GM18951 (cell line): ENCODE data around the gene THEM4.
"Not testable (repeated sequence)": the region's sequence is repeated elsewhere in the genome, so short reads cannot be mapped to it uniquely, and the experiment has no call there.

Source experiments
- POLR2A ChIP-seq: IDR thresholded peaks from 4 replicates; pipeline ENCODE4 v1.6.1; 2011; ENCODE audit warnings: mild to moderate bottlenecking; ENCODE audit not compliant: insufficient read length, insufficient read depth; ENCODE audit errors: extremely low read depth
- in situ Hi-C: fragments of 300-500 bp; cut with MboI; formaldehyde crosslinking; loops from one replicate; pipeline ENCODE4 v1.12.0; 2022; ENCODE audit warnings: low sequenced_read_pairs, mixed read lengths, inconsistent platforms; ENCODE audit not compliant: unreplicated experiment

THEM4 gene

GRCh38 chr1:151875419-151876097 lies 33.8 kb downstream of the THEM4 start:
- no peak for TF ChIP-seq POLR2A
- in situ Hi-C loops: no loop called here

DNA sequence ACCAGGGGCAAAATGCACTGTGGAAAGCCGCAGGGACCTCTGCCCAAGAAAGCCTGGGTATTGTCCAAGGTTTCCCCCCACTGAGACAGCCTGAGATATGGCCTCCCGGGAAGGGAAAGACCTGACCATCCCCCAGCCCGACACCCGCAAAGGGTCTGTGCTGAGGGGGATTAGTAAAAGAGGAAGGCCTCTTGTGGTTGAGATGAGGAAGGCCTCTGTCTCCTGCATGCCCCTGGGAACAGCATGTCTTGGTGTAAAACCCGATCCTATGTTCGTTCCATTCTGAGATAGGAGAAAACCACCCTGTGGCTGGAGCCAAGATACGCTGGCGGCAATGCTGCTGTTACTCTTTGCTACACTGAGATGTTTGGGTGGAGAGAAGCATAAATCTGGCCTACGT lies 36.5 kb downstream of the THEM4 start:
- in situ Hi-C loops: not testable (repeated sequence)

DNA sequence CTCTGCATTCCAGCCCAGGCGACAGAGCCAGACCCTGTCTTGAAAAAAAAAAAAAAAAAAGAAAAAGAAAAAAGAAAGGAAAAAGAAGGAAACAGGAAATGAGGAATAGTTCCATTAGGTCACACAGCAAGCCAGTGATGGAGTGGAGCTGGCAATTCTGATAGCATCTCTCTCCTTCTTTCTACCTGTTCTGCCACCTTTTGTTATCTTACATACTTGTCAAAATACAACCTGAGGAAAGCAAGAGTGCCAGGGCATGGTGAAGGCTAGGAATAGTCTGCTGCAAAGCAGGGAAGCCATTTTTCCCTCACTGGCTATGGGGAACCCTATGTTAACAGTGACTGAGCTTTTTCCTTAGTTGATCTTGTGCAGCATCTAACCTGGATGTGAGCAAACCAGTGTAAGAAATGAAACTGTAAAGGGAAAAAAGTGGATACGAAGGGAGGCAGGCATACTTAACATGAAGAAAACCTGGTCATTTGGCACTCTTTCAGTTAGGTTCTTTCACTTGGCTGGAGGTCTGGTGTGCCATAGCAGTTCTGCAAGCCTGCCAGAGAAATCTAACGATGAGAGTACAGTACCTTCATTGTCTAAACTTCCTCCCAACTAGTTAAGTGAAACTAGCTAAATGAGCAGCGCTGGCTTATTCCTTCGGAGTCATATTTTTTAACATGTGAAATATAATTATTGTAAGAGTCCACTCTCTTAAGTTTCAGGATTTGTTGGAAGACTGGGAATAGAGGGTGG lies 37.9 kb downstream of the THEM4 start:
- in situ Hi-C loops: no loop called here
- no peak for TF ChIP-seq POLR2A

- in situ Hi-C loops: no loop called here
- no peak for TF ChIP-seq POLR2A
Observed at GRCh38 chr1:151868486-151868885, 40.8 kb downstream of the THEM4 start.

DNA sequence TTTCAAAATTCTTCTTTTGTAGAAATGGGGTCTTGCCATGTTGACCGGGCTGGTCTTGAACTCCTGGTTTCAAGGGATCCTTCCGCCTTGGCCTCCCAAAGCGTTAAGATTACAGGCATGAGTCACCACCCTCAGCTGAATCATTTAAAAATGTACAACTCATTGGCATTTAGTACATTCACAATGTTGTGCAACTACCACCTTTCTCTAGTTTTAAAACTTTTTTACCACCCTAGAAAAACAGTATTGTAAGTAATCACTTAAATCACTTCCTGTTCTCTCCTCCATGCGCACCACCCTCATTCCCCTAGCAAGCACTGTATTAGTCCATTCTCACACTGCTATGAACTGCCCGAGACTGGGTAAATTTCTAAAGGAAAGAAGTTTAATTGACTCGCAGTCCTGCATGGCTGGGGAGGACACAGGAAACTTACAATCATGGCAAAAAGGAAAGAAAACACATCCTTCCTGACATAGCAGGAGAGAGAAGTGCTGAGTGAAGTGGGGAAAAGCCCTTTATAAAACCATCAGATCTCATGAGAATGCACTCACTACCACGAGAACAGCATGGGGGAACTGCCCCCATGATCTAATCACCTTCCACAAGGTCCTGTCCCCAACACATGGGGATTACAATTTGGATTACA lies 41.4 kb downstream of the THEM4 start:
- in situ Hi-C loops: no loop called here
- TF ChIP-seq POLR2A: no peak

DNA sequence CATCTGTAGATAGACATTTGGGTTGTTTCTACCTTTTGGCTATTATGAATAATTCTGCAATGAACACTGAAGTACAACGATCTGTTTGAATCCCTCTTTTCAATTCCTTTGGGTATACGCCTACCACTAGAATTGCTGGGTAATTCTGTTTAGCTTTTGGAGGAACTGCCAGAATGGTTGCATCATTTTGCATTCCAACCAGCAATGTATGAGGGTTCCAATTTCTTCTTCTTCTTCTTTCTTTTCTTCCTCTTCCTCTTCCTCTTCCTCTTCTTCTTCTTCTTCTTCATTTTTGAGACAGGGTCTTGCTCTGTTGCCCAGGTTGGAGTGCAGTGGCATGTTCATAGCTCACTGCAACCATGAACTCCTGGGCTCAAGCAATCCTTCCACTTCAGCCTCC lies 42.0 kb downstream of the THEM4 start:
- TF ChIP-seq POLR2A: no peak
- in situ Hi-C loops: no loop called here

GRCh38 chr1:151864411-151864810 lies 44.9 kb downstream of the THEM4 start:
- no peak for TF ChIP-seq POLR2A
- in situ Hi-C loops: no loop called here

DNA sequence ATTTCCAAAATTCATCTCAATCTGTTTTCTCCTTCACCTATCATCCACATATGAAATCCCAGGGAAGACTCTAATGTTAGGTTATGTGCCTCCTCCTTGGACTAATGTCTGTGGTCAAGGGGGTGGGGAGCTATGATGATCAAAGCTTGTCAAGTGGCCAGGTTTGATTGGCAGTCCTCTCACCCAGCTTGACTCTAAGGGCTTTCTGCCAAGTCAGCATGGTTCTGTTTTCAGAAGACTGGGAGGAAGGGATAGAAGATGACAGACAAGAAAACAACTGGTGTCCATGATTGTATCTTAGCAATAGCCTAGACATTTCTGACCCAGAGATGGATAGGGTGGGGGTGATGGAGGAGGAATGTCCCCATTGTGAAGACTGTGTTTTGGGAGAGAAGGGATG lies 46.7 kb downstream of the THEM4 start:
- TF ChIP-seq POLR2A: no peak
- in situ Hi-C loops: no loop called here

GRCh38 chr1:151860504-151861187 lies 48.7 kb downstream of the THEM4 start:
- no peak for TF ChIP-seq POLR2A
- in situ Hi-C loops: no loop called here

DNA sequence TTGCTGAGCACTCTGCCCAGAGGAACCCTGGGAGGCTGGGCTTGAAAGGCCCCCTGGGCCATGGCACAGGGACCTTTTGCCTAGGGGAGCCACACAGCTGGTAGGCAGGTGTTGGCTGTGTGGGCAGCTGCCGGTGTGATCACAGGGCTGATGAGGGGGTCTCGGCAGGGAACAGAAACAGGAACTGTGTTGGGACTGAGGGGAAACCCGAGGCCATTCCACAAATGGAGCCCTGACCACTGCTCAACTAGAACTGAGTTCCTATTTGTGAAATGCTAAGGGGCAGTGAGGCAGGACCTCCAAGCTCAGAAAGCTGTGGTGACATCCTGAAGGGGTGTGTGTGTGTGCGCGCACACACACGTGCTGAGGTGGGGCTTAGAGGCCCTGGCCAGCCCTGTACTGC lies 49.4 kb downstream of the THEM4 start:
- TF ChIP-seq POLR2A: no peak
- in situ Hi-C loops: no loop called here

DNA sequence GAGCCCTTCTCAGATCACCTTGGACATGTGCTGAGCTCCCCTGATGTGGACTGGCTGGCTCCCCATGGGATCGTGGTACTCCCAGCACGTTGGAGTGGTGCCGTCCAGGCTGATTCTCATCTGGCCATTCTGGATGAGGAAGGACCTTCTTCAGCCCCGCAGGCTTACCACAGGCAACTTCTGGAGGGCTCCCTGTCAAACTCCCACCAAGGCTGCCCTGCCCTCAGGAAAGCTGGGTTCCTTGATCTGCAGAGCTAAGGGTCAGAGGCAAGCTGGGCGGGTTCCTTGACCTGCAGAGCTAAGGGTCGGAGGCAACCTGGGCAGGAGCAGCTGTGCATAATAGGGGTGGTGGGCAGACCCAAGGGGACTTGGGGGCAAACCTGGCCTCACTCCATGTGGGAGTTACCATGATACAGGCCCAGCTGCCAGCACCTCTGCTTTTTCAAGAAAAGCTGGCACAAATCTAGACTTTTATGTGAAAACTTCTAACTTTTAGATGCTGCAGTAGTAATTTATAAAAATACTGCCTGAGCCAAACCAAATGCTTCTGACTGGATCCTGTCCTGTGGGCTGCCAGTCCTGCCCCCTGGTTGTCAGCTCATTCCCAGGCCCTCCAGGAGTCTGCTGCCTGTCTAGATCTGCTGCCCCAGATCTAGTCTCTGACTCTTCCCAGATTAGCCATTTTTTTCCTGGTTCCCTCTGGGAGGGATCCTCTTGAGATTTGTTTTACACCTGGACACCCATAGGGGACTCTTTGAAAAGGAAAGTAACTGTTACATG lies 50.2 kb downstream of the THEM4 start:
- no peak for TF ChIP-seq POLR2A
- in situ Hi-C loops: no loop called here

- in situ Hi-C loops: no loop called here
- no peak for TF ChIP-seq POLR2A
Observed at GRCh38 chr1:151858030-151858746, 51.1 kb downstream of the THEM4 start.
